HG02885 (cell line): ENCODE data around the gene PPT1.

Experiments
- ATAC-seq: cut with Tn5 transposase; IDR thresholded peaks from one replicate; pipeline ENCODE4 v1.9.1; 2021; ENCODE audit warnings: mild to moderate bottlenecking; ENCODE audit not compliant: unreplicated experiment, poor library complexity

Gene PPT1

GRCh38 chr1:40032240-40032891 lies 64.7 kb downstream of the PPT1 start:
- ATAC-seq = no peak

GRCh38 chr1:40030528-40031135 lies 66.4 kb downstream of the PPT1 start:
- no peak for ATAC-seq

GRCh38 chr1:40029608-40030007 lies 67.4 kb downstream of the PPT1 start:
- no peak for ATAC-seq

GRCh38 chr1:40027647-40028046 lies 69.4 kb downstream of the PPT1 start:
- ATAC-seq = no peak

- ATAC-seq = no peak
Measured at GRCh38 chr1:40024671-40025070, 72.4 kb downstream of the PPT1 start.

GRCh38 chr1:40023379-40023944 lies 73.6 kb downstream of the PPT1 start:
- ATAC-seq = no peak
